Hematopoietic multipotent progenitor cell treated with erythropoietin and hydrocortisone succinate and interleukin-3 and kit ligand, for 8 days (in vitro differentiated cells): Measurements from ENCODE around the gene TMEM39B.
"Not testable (repeated sequence)": the region's sequence is repeated elsewhere in the genome, so short reads cannot be mapped to it uniquely, and the experiment has no call there.

ENCODE experiments used
- DNase-seq: peaks from one replicate; pipeline ENCODE4 v3.0.0-alpha.2; 2015

The TMEM39B gene

DNA sequence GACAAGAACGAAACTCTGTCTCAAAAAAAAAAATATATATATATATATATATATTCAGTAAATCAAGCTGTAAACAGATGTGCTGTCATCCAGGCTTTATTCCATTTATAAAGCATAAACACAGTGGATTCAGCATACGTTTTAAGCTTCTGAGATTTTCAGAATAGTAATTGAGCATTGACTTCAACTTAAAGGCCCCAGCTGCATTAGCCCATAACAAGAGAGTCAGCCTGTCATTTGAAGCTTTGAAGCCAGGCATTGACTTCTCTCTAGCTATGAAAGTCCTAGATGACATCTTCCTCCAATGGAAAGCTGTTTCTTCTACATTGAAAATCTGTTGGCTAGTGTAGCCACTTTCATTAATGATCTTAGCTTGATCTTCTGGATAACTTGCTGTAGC is 41.7 kb downstream of the TMEM39B start:
- DNase-seq = no peak

DNA sequence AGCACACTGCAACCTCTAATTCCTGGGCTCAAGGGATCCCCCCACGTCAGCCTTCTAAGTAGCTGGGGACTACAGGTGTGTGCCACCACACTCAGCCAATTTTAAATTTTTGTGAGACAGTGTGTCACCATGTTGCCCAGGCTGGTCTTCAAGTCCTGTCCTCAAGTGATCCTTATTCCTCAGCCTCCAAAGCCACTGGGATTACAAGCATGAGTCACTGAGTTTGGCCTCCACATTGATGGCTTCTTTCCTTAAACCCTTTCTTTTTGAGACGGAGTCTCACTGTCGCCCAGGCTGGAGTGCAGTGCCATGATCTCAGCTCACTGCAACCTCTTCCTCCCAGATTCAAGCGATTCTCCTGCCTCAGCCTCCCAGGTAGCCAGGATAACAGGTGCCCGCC is 42.8 kb downstream of the TMEM39B start:
- DNase-seq = no peak

DNA sequence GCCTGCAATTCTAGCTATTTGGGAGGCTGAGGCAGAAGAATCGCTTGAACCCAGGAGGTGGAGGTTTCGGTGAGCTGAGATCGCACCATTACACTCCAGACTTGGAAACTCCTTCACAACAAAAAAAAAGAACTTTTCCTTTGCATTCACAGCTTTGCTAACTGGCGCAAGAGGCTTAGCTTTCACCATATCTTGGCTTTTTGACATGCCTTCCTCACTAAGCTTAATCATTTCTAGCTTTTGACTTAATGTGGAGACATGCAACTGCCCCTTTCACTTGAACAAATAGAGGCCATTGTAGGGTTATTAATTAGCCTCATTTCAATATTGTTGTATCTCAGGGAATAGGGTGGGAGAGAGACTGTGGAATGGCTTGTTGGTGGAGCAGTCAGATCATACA is 43.8 kb downstream of the TMEM39B start:
- no peak for DNase-seq

DNA sequence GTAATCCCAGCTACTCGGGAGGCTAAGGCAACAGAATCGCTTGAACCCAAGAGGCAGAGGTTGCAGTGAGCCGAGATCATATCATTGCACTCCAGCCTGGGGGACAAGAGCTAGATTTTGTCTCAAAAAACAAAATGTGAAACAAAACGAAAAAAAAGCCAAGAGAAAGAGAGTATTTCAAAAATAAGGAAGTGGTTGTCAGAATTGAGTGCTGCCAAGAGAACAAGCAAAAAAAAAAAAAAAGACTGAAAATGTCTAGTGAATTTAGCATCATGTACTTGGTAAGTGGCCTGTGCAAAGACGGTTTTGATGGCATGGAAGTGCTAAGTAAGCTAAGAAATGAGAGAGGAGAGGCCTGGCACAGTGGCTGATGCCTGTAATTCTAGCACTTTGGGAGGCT is 49.4 kb downstream of the TMEM39B start:
- DNase-seq = no peak

DNA sequence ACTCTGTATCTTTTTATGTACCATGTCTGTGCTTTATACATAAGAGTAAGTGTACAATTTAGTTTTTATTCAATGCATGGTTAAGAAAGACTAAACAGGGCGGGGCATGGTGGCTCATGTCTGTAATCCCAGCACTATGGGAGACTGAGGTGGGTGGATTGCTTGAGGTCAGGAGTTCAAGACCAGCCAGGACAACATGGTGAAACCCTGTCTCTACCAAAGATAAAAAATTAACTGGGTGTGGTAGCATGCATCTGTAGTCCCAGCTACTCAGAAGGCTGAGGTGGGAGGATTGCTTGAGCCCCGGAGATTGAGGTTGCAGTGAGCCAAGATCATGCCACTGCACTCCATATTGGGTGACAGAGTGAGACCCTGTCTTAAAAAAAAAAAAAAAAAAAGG is 50.6 kb downstream of the TMEM39B start:
- DNase-seq = peak; percentile 55

DNA sequence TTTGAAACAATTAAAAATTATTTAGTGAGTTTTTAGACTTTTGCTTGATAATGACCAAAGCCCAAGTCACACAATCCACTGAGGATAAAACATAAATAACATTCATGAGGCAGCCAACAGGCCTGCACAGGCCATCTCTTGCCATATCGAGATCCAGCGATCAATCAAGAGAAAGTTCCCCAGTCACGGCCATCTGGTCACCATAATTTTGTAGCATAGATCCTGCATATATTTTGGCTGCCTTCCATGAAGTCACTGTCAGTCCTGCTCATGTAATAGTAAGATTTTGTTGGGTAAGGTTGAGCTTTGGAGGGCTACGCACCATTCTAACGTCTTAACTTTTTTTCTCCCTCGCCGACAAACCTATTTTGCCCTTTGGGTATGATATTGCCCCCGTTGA is 52.6 kb downstream of the TMEM39B start:
- no peak for DNase-seq

DNA sequence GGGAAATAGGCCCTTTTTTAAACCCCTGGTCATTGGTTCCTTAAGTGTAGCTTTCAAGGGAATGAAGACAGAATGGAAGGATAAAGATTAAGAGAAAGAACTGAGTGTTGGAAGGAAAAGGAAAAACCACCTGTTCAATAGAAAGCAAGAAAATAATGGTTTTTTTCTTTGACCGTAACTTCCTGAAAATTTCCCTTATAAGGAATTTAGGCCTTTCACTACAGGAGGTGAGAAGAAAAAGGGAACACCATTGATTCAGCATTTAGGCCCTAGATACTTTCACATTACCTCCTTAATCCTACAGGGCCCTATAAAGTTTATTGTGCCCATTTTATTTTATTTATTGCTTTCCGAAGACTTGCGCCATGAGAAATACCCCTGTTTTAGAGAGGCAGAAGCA is 54.0 kb downstream of the TMEM39B start:
- DNase-seq = no peak

DNA sequence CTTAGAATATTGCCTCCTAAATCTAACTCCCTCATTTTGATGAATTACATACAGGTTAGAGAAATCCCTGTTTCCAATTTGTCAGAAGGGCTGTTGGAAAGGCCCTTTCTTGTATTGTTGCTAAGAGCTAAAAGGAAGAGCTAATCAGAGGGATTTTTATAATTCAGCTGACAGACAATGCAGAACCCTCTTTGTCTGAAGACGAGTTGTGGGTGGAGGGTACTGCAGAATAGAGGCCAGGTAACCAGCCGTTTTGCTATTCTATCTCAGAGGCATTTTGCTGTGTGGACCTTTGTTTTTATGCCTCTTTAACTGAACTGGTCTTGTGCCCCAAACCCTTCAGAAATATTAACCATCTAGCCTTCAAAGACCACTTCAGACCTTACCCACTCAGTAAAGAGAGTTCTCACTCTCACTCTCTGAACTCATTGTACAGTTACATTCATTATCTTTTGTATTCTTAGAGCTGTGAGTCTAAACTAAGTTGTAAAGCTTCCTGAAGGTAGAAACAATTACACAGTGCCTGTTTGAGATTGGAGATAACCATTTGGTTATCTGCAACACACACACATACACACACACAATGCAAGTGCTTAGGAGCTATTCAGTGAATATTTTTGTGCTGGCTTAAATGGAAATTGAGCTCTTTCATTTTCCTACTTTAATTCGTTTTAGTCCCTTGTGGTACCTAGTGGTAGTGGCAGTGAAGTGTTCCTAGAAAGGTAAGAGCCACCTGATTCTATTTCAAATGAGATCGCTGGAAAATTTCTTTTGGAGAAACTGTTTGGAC is 54.9 kb downstream of the TMEM39B start:
- DNase-seq = peak; percentile 81

DNA sequence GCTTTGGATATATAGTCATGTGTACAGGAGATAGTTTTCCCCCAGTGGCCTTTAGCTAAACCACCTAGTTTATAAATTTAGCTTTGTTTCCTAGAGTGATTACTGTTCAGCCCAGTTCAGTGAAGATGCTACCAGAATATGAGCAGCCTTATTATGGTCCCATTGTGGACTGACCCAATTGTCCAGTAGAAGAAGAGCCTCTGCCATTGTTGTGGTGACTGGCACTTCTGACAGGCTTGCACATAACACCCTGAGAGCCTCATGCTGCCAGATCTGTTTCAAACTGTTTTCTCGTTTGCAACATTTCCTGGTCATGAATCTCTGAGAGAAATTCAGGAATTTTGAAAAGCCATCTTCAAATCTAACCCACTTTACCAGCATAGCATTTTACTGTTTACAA is 55.7 kb downstream of the TMEM39B start:
- no peak for DNase-seq

DNA sequence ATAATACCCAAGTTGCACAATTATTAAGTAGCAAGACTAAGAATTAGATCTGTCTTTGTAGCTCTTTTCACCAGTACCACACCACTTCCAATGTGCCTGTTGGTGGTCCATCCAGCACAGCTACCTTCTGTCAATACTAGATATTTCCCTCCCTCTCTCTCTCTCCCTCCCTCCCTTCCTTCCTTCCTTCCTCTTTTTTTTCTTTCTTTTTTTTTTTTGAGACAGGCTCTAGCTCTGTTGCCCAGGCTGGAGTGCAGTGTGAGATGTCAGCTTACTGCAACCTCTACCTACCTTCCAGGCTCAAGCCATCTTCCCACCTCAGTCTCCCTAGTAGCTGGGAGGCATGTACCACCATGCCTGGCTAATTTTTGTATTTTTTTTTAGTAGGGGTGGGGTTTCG is 56.2 kb downstream of the TMEM39B start:
- DNase-seq = no peak

DNA sequence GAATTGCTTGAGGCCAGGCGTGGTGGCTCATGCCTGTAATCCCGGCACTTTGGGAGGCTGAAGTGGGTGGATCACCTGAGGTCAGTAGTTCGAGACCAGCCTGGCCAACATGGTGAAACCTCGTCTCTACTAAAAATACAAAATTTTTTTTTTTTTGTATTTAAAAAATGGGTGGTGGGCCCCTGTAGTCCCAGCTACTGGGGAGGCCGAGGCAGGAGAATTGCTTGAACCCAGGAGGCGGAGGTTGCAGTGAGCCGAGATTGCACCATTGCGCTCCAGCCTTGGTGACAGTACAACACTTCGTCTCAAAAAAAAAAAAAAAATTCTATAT is 61.2 kb downstream of the TMEM39B start:
- DNase-seq = not testable (repeated sequence)

DNA sequence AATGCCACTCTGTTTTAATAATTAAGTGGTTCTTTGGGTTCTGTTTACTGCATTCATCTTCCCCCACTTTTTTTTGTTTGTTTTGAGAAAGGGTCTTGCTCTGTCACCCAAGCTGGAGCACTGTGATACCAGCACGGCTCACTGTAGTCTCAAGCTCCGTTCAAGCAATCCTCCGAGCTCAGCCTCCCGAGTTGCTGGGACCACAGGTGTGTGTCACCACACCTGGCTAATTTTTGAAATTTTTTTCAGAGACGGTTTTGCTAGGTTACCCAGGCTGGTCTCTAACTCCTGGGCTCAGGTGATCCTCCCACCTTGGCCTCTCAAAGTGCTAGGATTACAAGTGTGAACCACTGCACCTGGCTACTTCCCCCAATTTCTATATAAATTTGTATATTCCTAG is 64.4 kb downstream of the TMEM39B start:
- DNase-seq = no peak

DNA sequence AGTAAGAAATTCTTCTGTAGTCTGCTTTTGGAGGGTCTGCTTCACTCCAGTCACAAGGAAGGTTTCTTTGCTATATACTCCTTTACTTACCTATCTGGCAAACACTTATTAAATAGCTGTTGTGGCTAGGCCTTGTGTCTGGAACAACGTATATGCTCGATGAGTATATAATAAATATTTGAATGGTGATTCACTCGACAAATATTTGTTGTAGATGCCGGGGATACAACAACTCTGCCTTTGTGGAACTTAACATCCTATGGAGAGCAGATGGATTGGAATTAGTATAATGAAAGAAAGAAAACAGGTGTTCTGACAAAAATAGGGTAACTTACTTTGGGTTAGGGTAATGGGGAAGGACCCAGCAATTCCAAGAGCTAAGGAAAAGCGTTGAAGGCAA is 66.2 kb downstream of the TMEM39B start:
- no peak for DNase-seq

DNA sequence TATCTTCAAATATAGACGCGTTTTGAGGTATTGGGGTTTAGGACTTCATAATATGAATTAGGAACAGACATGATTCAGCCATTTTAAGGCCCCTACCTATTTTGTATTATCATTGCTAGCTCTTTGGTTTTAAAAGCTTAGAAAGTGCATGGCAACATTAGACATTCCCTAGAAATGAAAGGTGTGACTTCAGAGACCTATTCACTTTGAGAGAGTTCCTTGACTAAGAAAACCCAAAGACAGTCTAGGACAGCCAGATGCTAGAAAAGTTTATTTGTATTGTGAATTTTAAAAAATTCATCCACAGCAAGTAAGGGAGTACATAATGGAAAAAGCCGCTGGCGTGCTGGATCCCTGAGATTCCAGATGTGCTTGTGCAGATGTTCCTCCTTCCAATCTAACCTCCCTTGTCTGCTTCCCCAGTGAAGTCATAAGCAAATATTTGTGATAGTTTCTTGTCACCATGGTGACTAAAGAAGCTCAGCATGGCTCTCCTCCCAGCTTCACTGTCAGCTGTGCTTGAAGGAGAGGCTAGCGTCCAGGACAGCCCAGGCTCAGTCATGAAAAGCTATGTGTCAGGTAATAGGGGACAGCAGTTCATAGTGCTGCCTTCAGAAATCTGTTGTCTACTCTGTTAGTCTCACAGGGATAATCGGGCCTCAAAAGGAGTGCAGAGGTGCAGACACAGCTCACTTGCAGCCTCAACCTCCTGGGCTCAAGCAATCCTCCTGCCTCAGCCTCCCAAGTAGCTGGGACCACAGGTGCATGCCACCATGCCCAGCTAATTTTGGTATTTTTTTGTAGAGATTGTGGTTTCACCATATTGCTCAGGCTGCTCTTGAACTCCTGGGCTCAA is 69.9 kb downstream of the TMEM39B start:
- no peak for DNase-seq

DNA sequence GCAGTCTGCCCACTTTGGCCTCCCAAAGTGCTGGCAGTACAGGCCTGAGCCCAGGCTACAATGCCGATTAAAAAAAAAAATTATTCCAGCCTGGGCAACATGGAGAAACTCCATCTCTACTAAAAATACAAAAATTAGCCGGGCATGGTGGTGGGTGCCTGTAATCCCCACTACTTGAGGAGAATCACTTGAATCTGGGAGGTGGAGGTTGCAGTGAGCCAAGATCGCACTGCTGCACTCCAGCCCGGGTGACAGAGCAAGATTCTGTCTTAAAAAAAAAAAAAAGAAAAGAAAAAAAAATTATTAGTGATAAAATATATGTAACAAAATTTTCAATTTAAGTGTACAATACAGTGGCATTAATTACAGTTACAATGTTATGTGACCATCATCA is 70.6 kb downstream of the TMEM39B start:
- not testable (repeated sequence) for DNase-seq

DNA sequence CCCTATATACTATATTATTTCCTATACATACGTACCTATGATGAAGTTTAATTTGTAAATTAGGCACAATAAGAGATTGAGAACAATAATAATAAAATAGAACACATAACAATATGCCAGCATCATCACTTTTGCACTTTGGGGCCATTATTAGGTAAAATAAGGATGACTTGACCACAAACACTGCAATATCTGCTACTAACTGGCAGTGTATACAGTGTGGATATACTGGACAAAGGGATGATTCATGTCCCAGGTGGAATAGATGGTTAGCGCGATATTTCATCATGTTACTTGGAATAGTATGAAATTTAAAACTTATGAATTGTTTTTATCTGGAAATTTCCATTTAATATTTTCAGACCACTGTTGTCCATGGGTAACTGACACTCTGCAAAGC is 71.3 kb downstream of the TMEM39B start:
- no peak for DNase-seq

DNA sequence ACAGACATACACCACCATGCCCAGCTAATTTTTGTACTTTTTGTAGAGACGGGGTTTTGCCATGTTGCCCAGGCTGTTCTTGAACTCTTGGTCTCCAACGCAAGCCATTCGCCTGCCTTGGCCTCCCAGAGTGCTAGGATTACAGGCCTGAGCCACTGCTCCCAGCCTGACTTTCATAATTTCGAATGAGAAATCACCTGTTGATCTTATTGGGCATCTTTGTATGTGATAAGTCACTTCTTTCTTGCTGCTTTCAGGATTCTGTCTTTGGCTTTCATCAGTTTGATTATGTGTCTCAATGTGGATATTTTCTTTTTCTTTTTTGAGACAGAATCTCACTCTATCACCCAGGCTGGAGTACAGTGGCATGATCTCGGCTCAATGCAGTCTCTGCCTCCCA is 75.1 kb downstream of the TMEM39B start:
- DNase-seq = not testable (repeated sequence)

DNA sequence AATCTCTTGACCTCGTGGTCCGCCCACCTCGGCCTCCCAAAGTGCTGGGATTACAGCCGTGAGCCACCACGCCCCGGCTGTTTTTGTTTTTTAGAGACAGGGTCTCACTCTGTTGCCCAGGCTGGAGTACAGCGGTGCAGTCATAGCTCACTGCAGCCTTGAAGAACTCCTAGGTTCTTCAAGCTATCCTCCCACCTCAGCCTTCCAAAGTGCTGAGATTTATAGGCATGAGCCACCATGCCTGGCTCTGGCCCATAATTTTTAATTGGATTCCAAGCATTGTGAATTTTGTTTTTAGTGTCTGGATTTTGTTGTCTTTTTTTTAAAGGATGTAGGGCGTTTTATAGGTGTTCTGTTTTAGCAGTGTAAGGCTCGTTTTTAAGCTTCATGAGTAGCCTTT is 78.1 kb downstream of the TMEM39B start:
- no peak for DNase-seq

DNA sequence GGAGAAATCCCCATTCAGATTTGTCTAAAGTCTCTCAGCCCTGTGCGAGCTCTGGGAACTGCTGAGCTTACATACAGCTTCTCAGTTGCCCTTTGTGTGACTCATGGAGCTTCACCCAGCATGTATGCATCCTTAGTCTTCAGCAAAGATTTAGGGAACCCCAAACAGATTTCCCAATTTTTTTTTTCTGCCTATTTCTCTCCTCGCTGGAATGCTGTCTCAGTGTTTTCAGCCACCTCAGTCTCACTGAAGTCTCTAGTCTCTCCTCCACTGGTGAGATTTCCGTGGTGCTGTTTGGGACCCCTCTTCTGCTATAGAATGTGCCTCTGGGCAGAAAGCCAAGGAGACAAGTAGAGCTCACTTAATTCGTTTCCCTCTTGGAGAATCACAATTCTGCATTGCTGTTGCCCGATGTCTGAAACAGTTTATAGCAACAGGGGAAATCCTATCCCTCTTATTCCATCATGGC is 78.6 kb downstream of the TMEM39B start:
- DNase-seq = no peak
